ENCODE measurements around the gene ZNF230.
A peak's percentile ranks its signal among the peaks of the same experiment; 100 is the strongest.

The ZNF230 gene

GRCh38 chr19:44002566-44003460, at the start of gene ZNF230:
Gene ZNF230, plus strand, starts transcription at chr19:44002957. Its CDS starts 4,122 bp downstream, at chr19:44007079.
- Histone ChIP-seq H3K4me3 (peak within 1 kb of the TSS; percentile 56 to 88 (median 79)), H3K27ac (peak within 1 kb of the TSS in 20 of 21 experiments; percentile 34 to 90 (median 81))

GRCh38 chr19:43956827-43957226, 45.9 kb upstream of the ZNF230 start:
- Histone ChIP-seq H3K27ac (no peak overlapping the region), H3K4me3 (no peak overlapping the region)

GRCh38 chr19:43957891-43958290, 44.9 kb upstream of the ZNF230 start:
- no peak overlapping the region for H3K4me3 ChIP-seq
- H3K27ac ChIP-seq = no peak overlapping the region

GRCh38 chr19:43960411-43960810, 42.3 kb upstream of the ZNF230 start:
- H3K4me3 ChIP-seq = no peak overlapping the region
- H3K27ac ChIP-seq = no peak overlapping the region

GRCh38 chr19:43966079-43966694, 36.6 kb upstream of the ZNF230 start:
- no peak overlapping the region for H3K27ac ChIP-seq
- no peak overlapping the region for H3K4me3 ChIP-seq

- Histone ChIP-seq H3K27ac (no peak overlapping the region), H3K4me3 (no peak overlapping the region)
Observed at GRCh38 chr19:43976732-43977131, 26.0 kb upstream of the ZNF230 start.

- H3K4me3 ChIP-seq = peak overlapping the region; percentile 54 to 81 (median 73)
- peak overlapping the region in 4 of 21 experiments; percentile 69 to 85 (median 78) for H3K27ac ChIP-seq
Observed at GRCh38 chr19:43983544-43983911, 19.2 kb upstream of the ZNF230 start.

- H3K27ac ChIP-seq = peak within 1 kb of the TSS; percentile 19 to 90 (median 76)
- H3K4me3 ChIP-seq = peak within 1 kb of the TSS; percentile 54 to 81 (median 73)
Observed at GRCh38 chr19:43983912-43984686, 18.7 kb upstream of the ZNF230 start, which contains the start of gene ZNF155. Gene ZNF155, plus strand, starts transcription at chr19:43984188. Its CDS starts 4,356 bp downstream, at chr19:43988544.

- Histone ChIP-seq H3K27ac (peak overlapping the region in 17 of 21 experiments; percentile 36 to 90 (median 77)), H3K4me3 (peak overlapping the region; percentile 54 to 81 (median 73))
Observed at GRCh38 chr19:43984687-43985000, 18.1 kb upstream of the ZNF230 start.

GRCh38 chr19:43997631-43998290, 5.0 kb upstream of the ZNF230 start:
- Histone ChIP-seq H3K27ac (no peak overlapping the region), H3K4me3 (no peak overlapping the region)

GRCh38 chr19:44002212-44002565, 568 bp upstream of the ZNF230 start:
- peak overlapping the region in 20 of 21 experiments; percentile 34 to 90 (median 80) for H3K27ac ChIP-seq
- peak overlapping the region; percentile 56 to 88 (median 79) for H3K4me3 ChIP-seq

- Histone ChIP-seq H3K27ac (peak overlapping the region in 17 of 21 experiments; percentile 31 to 90 (median 83)), H3K4me3 (peak overlapping the region; percentile 56 to 88 (median 79))
Observed at GRCh38 chr19:44003461-44004009, 778 bp downstream of the ZNF230 start.

- Histone ChIP-seq H3K4me3 (no peak overlapping the region), H3K27ac (no peak overlapping the region)
Observed at GRCh38 chr19:44005973-44006372, 3.2 kb downstream of the ZNF230 start.

GRCh38 chr19:44007473-44007872, 4.7 kb downstream of the ZNF230 start:
- Histone ChIP-seq H3K4me3 (no peak overlapping the region), H3K27ac (no peak overlapping the region)

- Histone ChIP-seq H3K4me3 (no peak overlapping the region), H3K27ac (no peak overlapping the region)
Observed at GRCh38 chr19:44010468-44010867, 7.7 kb downstream of the ZNF230 start.

GRCh38 chr19:44019498-44019897, 16.7 kb downstream of the ZNF230 start:
- H3K27ac ChIP-seq = no peak overlapping the region
- H3K4me3 ChIP-seq = no peak overlapping the region

- no peak overlapping the region for H3K4me3 ChIP-seq
Observed at GRCh38 chr19:44021221-44021620, 18.5 kb downstream of the ZNF230 start.

GRCh38 chr19:44024900-44025216, 22.1 kb downstream of the ZNF230 start:
- Histone ChIP-seq H3K27ac (peak overlapping the region in 12 of 21 experiments; percentile 23 to 89 (median 70)), H3K4me3 (peak overlapping the region; percentile 53 to 84 (median 68))

More at GRCh38 chr19:44021221-44021620, 18.5 kb downstream of the ZNF230 start:
- no peak overlapping the region for H3K27ac ChIP-seq

- peak within 1 kb of the TSS; percentile 53 to 84 (median 68) for H3K4me3 ChIP-seq
- H3K27ac ChIP-seq = peak within 1 kb of the TSS in 20 of 21 experiments; percentile 23 to 89 (median 70)
Observed at GRCh38 chr19:44025217-44025936, 22.6 kb downstream of the ZNF230 start, which contains the start of gene ZNF222. Gene ZNF222, plus strand, starts transcription at chr19:44025379. Its CDS starts 58 bp downstream, at chr19:44025437.

All from skin epidermis (tissue), 12 donors.